HCT116 (cell line): ENCODE data around the gene TGFBR1. TPM values are rescaled to one million over a fixed set of nuclear protein-coding genes. Genes with fewer than 3 reads are reported as not detected.
A peak's percentile ranks its signal among the peaks of the same experiment; 100 is the strongest.

ENCODE experiments used
- ATAC-seq: fragments of 200-7000 bp; cut with Tn5 transposase; 2 replicates; pipeline ENCODE4 v1.9.1; 2020; ENCODE audit warnings: mild to moderate bottlenecking, moderate library complexity
- BruUV-seq: library from RNA; stranded (reverse); fragments of 400-500 nt; replicated peaks from 2 replicates; lab custom pipeline; 2021; lab: Mats Ljungman, UMichigan
- CTCF ChIA-PET: fragments of 300-600 bp; sonication (Branson Sonifier 250); formaldehyde crosslinking; loops from one replicate; lab custom pipeline; 2021; ENCODE audit warnings: antibody characterized with exemption; lab: Charles Lee
- POLR2A ChIA-PET: fragments of 300-600, 350-600 bp; sonication (Branson Sonifier 250); formaldehyde crosslinking; loops from one replicate; lab custom pipeline; 2021; ENCODE audit warnings: antibody characterized with exemption; lab: Charles Lee
- RAD21 ChIA-PET, 2 experiments: fragments of 300-600 bp; sonication (Branson Sonifier 250); formaldehyde crosslinking; loops; one replicate each; lab custom pipeline; 2023; ENCODE audit warnings: low total read pairs in 2 of 2; ENCODE audit not compliant: uncharacterized antibody in 2 of 2, unreplicated experiment in 2 of 2, low non-redundant PET in 1 of 2; lab: Charles Lee
- DNase-seq: peaks from one replicate; pipeline ENCODE4 v3.0.0-alpha.2; 2010; ENCODE audit warnings: low read depth, low spot score
- H2AFZ ChIP-seq: fragments of 200-600 bp; shearing (Covaris generic), sonication (generic); 2 replicates; pipeline ENCODE4 v1.6.1; 2017; ENCODE audit warnings: low read depth, mixed run types, mixed read lengths, antibody characterized with exemption, low read length; ENCODE audit not compliant: poor library complexity, severe bottlenecking
- H3K27ac ChIP-seq: 2 replicates; pipeline ENCODE4 v1.5.1; 2012; ENCODE audit warnings: low read depth, low read length
- H3K27me3 ChIP-seq: fragments of 200-600 bp; sonication (generic); 2 replicates; pipeline ENCODE4 v1.6.1; 2016; ENCODE audit warnings: mixed run types, low read length, mixed read lengths; ENCODE audit not compliant: insufficient read depth
- H3K36me3 ChIP-seq, 2 experiments: fragments of 200-500 bp in 1 of 2; fragments of 200-600 bp in 1 of 2; sonication (Bioruptor generic) in 1 of 2; sonication (generic) in 1 of 2; 2 replicates each; pipeline versions ENCODE4 v1.5.1 to v1.6.1; 2014 to 2016; ENCODE audit warnings: low read length in 2 of 2, inconsistent platforms in 1 of 2, mixed read lengths in 1 of 2, mixed run types in 1 of 2; ENCODE audit not compliant: insufficient read depth in 2 of 2, control insufficient read depth in 1 of 2
- H3K4me1 ChIP-seq, 2 experiments: fragments of 200-600 bp in 1 of 2; sonication (generic) in 1 of 2; 2 replicates each; pipeline versions ENCODE4 v1.5.1 to v1.6.1; 2012 to 2017; ENCODE audit warnings: low read length in 2 of 2, inconsistent platforms in 1 of 2, mild to moderate bottlenecking in 1 of 2, mixed read lengths in 1 of 2, mixed run types in 1 of 2, moderate library complexity in 1 of 2; ENCODE audit not compliant: insufficient read depth in 2 of 2, control insufficient read depth in 1 of 2
- H3K4me2 ChIP-seq: fragments of 200-600 bp; sonication (generic); 2 replicates; pipeline ENCODE4 v1.6.1; 2017; ENCODE audit warnings: mixed run types, low read length, mixed read lengths
- H3K4me3 ChIP-seq, 2 experiments: fragments of 200-600 bp in 1 of 2; sonication (generic) in 1 of 2; replicated peaks in 1 of 2; 2 replicates each; pipeline ENCODE4 v1.5.1; 2011 to 2016; ENCODE audit warnings: low read length in 2 of 2, control low read depth in 1 of 2, low read depth in 1 of 2, mild to moderate bottlenecking in 1 of 2, mixed read lengths in 1 of 2, mixed run types in 1 of 2
- H3K79me2 ChIP-seq: fragments of 200-600 bp; sonication (generic); 2 replicates; pipeline ENCODE4 v1.6.1; 2017; ENCODE audit warnings: mild to moderate bottlenecking, mixed run types, low read length, moderate library complexity, mixed read lengths; ENCODE audit not compliant: insufficient read depth
- H3K9ac ChIP-seq: fragments of 200-600 bp; sonication (generic); 2 replicates; pipeline ENCODE4 v1.6.1; 2016; ENCODE audit warnings: low read length, mixed read lengths
- H3K9me2 ChIP-seq: fragments of 200-600 bp; sonication (generic), shearing (Covaris generic); 2 replicates; pipeline ENCODE4 v1.6.1; 2017; ENCODE audit warnings: mixed run types, mild to moderate bottlenecking, moderate library complexity; ENCODE audit not compliant: insufficient read depth
- H3K9me3 ChIP-seq, 2 experiments: fragments of 200-500 bp in 1 of 2; fragments of 200-600 bp in 1 of 2; sonication (Bioruptor generic) in 1 of 2; sonication (generic) in 1 of 2; 2 replicates each; pipeline ENCODE4 v1.6.1; 2014 to 2017; ENCODE audit warnings: low read length in 2 of 2, mixed read lengths in 2 of 2, inconsistent platforms in 1 of 2, low read depth in 1 of 2, mild to moderate bottlenecking in 1 of 2, mixed run types in 1 of 2, moderate library complexity in 1 of 2; ENCODE audit not compliant: control insufficient read depth in 1 of 2, insufficient read depth in 1 of 2
- H4K20me1 ChIP-seq: fragments of 200-600 bp; sonication (generic), shearing (Covaris generic); 2 replicates; pipeline ENCODE4 v1.6.1; 2017; ENCODE audit warnings: mixed run types, mild to moderate bottlenecking, moderate library complexity; ENCODE audit not compliant: insufficient read depth
- CBX3 ChIP-seq: IDR thresholded peaks from 2 replicates; pipeline ENCODE4 v1.6.1; 2012; ENCODE audit warnings: low read depth
- CEBPB ChIP-seq: IDR thresholded peaks from 2 replicates; pipeline ENCODE4 v1.6.1; 2012; ENCODE audit warnings: low read depth
- EGR1 ChIP-seq: IDR thresholded peaks from 2 replicates; pipeline ENCODE4 v1.6.1; 2012; ENCODE audit warnings: low read depth
- EZH2 ChIP-seq: fragments of 200-600 bp; sonication (generic); IDR thresholded peaks from 2 replicates; pipeline ENCODE4 v1.6.1; 2017; ENCODE audit warnings: antibody characterized with exemption, mixed run types
- FOSL1 ChIP-seq: IDR thresholded peaks from 2 replicates; pipeline ENCODE4 v1.6.1; 2012; ENCODE audit warnings: low read depth
- JUND ChIP-seq: IDR thresholded peaks from 2 replicates; pipeline ENCODE4 v1.6.1; 2012
- MAX ChIP-seq: IDR thresholded peaks from 2 replicates; pipeline ENCODE4 v1.6.1; 2012
- RAD21 ChIP-seq: IDR thresholded peaks from 2 replicates; pipeline ENCODE4 v1.6.1; 2012; ENCODE audit warnings: low read depth, mild to moderate bottlenecking
- YY1 ChIP-seq: IDR thresholded peaks from 2 replicates; pipeline ENCODE4 v1.6.1; 2011; ENCODE audit warnings: low read length, low read depth, moderate library complexity, mild to moderate bottlenecking; ENCODE audit not compliant: insufficient replicate concordance; ENCODE audit errors: extremely low read depth
- intact Hi-C: fragments of 100-400 bp; cut with micrococcal nuclease; formaldehyde crosslinking; loops from 2 replicates; pipeline ENCODE4 v1.10.0; 2022
- total RNA-seq: library from RNA; stranded (reverse); gene quantifications from one replicate; pipeline ENCODE4 v1.2.1, GENCODE V29; 2021; ENCODE audit not compliant: unreplicated experiment
- TF ChIP-seq, protein P1 (sequence below): IDR thresholded peaks from 2 replicates; pipeline ENCODE4 v1.6.1; 2012; ENCODE audit warnings: low read depth
- TF ChIP-seq, protein P2 (sequence below): IDR thresholded peaks from 2 replicates; pipeline ENCODE4 v1.6.1; 2012

TGFBR1 gene
- total RNA-seq, 1 experiment from 2014 or later, result 26.6 TPM

DNA sequence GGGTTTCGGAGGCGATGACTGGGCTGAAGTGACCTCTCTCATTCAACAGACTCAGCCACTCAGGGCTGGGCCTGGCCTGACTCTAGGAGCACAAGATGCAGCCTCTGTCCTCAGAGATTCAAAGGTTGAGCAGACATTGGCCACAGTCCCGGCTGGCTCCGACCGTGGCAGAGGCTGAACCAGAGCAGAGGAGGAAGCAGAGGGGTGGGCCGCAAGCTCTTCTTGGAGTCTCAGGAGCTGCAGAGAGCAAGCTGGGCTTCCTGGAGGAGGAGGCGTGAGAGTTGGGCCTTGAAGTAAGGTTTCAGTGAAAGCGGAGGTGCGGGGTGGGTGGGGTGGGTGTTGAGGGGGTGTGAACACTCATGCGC lies 79.2 kb downstream of the TGFBR1 start:
- Histone ChIP-seq H3K4me2 (no peak overlapping the region), H3K36me3 (no peaks in the 10 kb centered on the region), H3K27ac (no peak overlapping the region), H3K4me3 (no peak overlapping the region), H2AFZ (no peak overlapping the region), H3K4me1 (peaks cover 0 to 4% of the 10 kb centered on the region in 2 experiments; a peak in 1 of 4 replicates), H3K9me3 (no peaks in the 10 kb centered on the region), H3K9ac (no peak overlapping the region), H3K9me2 (no peaks in the 10 kb centered on the region), H3K27me3 (peaks cover 6% of the 10 kb centered on the region; the same call in 1 of the 2 replicates), H3K79me2 (no peaks in the 10 kb centered on the region), H4K20me1 (no peaks in the 10 kb centered on the region)
- peak; percentile 11; the same call in 1 of the 2 replicates for ATAC-seq
- TF ChIP-seq CEBPB, result no peak
- no peak for TF ChIP-seq JUND
- TF ChIP-seq, protein P1, sequence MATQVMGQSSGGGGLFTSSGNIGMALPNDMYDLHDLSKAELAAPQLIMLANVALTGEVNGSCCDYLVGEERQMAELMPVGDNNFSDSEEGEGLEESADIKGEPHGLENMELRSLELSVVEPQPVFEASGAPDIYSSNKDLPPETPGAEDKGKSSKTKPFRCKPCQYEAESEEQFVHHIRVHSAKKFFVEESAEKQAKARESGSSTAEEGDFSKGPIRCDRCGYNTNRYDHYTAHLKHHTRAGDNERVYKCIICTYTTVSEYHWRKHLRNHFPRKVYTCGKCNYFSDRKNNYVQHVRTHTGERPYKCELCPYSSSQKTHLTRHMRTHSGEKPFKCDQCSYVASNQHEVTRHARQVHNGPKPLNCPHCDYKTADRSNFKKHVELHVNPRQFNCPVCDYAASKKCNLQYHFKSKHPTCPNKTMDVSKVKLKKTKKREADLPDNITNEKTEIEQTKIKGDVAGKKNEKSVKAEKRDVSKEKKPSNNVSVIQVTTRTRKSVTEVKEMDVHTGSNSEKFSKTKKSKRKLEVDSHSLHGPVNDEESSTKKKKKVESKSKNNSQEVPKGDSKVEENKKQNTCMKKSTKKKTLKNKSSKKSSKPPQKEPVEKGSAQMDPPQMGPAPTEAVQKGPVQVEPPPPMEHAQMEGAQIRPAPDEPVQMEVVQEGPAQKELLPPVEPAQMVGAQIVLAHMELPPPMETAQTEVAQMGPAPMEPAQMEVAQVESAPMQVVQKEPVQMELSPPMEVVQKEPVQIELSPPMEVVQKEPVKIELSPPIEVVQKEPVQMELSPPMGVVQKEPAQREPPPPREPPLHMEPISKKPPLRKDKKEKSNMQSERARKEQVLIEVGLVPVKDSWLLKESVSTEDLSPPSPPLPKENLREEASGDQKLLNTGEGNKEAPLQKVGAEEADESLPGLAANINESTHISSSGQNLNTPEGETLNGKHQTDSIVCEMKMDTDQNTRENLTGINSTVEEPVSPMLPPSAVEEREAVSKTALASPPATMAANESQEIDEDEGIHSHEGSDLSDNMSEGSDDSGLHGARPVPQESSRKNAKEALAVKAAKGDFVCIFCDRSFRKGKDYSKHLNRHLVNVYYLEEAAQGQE, result no peak
- no peak for TF ChIP-seq MAX
- TF ChIP-seq RAD21, result no peak
- no peak for TF ChIP-seq YY1
- TF ChIP-seq EGR1, result no peak
- no peak for TF ChIP-seq CBX3
- no peak for TF ChIP-seq EZH2
- TF ChIP-seq, protein P2, sequence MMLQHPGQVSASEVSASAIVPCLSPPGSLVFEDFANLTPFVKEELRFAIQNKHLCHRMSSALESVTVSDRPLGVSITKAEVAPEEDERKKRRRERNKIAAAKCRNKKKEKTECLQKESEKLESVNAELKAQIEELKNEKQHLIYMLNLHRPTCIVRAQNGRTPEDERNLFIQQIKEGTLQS, result no peak
- no peak for TF ChIP-seq FOSL1
- BruUV-seq, result no TSS peak
- POLR2A ChIA-PET, result no interaction called here
- CTCF ChIA-PET, result interaction anchor here (0.7 to 2.1 kb wide), 2 partner anchors 11 to 1141 kb away, joined by 4 read pairs; no protein-coding TSS in a partner anchor
- RAD21 ChIA-PET, result no interaction called here
- intact Hi-C loops, result loop anchor here (1.0 to 10.0 kb wide), 5 partner anchors 621 to 1411 kb away; no protein-coding TSS in a partner anchor
- no peak for DNase-seq
